ENCODE results near the gene CIB4. TPM values are rescaled to one million over a fixed set of nuclear protein-coding genes. Genes with fewer than 3 reads are reported as not detected.

CIB4 gene
- total RNA-seq, 4 donors from 2014 or later = 0.45 to 0.94 TPM; not detected in 2

GRCh38 chr2:26573241-26573925 lies 67.8 kb downstream of the CIB4 start:
- no peak for DNase-seq
- Histone ChIP-seq H3K4me3 (replicated peaks in 1 of 3) (no peak overlapping the region), H3K36me3 (no peaks in the 10 kb centered on the region), H3K9me3 (no peaks in the 10 kb centered on the region), H3K4me1 (no peaks in the 10 kb centered on the region), H3K27me3 (no peaks in the 10 kb centered on the region), H3K27ac (no peak overlapping the region)
- WGBS, 2 donors = 86 to 94% methylated on average over 16 to 17 of the region's 17 CpGs
- no peak for TF ChIP-seq POLR2A (IDR thresholded peaks at IDR 0.05)
- TF ChIP-seq, protein P1, sequence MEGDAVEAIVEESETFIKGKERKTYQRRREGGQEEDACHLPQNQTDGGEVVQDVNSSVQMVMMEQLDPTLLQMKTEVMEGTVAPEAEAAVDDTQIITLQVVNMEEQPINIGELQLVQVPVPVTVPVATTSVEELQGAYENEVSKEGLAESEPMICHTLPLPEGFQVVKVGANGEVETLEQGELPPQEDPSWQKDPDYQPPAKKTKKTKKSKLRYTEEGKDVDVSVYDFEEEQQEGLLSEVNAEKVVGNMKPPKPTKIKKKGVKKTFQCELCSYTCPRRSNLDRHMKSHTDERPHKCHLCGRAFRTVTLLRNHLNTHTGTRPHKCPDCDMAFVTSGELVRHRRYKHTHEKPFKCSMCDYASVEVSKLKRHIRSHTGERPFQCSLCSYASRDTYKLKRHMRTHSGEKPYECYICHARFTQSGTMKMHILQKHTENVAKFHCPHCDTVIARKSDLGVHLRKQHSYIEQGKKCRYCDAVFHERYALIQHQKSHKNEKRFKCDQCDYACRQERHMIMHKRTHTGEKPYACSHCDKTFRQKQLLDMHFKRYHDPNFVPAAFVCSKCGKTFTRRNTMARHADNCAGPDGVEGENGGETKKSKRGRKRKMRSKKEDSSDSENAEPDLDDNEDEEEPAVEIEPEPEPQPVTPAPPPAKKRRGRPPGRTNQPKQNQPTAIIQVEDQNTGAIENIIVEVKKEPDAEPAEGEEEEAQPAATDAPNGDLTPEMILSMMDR (IDR thresholded peaks at IDR 0.05) = no peak
- intact Hi-C loops (cut with DNase I) = no loop called here

DNA sequence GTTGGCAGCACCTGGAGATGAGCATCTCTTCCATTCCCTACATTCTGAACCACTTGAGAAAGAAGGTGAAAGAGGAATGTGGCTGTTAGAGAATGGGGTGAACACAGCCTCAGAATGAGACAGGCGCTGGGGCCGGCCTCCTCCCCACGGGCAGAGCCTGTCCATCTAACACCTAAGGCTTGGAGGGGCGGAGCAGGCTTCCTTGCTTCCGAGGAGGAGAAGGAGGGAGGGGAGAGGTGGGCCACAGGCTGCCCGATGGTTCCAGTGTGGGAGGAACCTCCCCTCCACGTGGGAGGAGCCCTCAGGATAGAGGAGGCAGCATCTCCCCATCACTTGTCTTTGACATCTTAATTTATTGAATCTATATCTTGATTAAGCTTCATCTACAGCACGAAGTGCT lies 68.6 kb downstream of the CIB4 start:
- intact Hi-C loops (cut with DNase I) = no loop called here
- H3K27ac ChIP-seq = no peak overlapping the region
- no peak overlapping the region for H3K4me3 ChIP-seq (replicated peaks in 1 of 3)
- WGBS, 2 donors = 29 to 53% methylated on average over 8 of the region's 8 CpGs
- no peak for DNase-seq
- H3K27me3 ChIP-seq = no peaks in the 10 kb centered on the region
- no peaks in the 10 kb centered on the region for H3K4me1 ChIP-seq
- TF ChIP-seq, protein P1 (IDR thresholded peaks at IDR 0.05) = no peak
- no peak for TF ChIP-seq POLR2A (IDR thresholded peaks at IDR 0.05)
- H3K9me3 ChIP-seq = no peaks in the 10 kb centered on the region
- no peaks in the 10 kb centered on the region for H3K36me3 ChIP-seq

DNA sequence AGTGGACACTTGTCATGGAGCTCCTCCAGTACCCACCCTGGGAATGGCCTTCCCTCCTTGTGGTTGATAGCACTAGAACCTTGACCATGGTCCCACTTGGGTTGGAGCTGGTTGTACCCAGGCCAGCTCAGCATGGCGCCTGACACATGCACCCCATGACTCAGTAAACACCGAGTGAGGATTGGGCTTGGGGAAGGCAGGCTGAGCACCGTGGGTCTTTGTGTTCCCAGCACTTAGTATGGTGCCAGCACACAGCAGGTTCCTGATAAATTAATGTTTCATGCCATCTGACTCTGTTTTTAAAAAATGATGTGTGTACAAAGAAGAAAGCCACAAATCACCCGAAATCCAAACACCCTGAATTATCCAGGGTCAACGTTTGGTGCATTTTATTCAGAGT lies 69.8 kb downstream of the CIB4 start:
- H3K27me3 ChIP-seq = no peaks in the 10 kb centered on the region
- no peak overlapping the region for H3K4me3 ChIP-seq (replicated peaks in 1 of 3)
- no peak for TF ChIP-seq POLR2A (IDR thresholded peaks at IDR 0.05)
- TF ChIP-seq, protein P1 (IDR thresholded peaks at IDR 0.05) = no peak
- WGBS, 2 donors = 84 to 91% methylated on average over 5 of the region's 5 CpGs
- H3K9me3 ChIP-seq = no peaks in the 10 kb centered on the region
- no peak overlapping the region for H3K27ac ChIP-seq
- DNase-seq = no peak
- intact Hi-C loops (cut with DNase I) = no loop called here
- no peaks in the 10 kb centered on the region for H3K36me3 ChIP-seq
- no peaks in the 10 kb centered on the region for H3K4me1 ChIP-seq

GRCh38 chr2:26570083-26570430 lies 71.1 kb downstream of the CIB4 start:
- H3K4me1 ChIP-seq = no peaks in the 10 kb centered on the region
- no peak for TF ChIP-seq POLR2A (IDR thresholded peaks at IDR 0.05)
- TF ChIP-seq, protein P1 (IDR thresholded peaks at IDR 0.05) = no peak
- no peak overlapping the region for H3K4me3 ChIP-seq (replicated peaks in 1 of 3)
- H3K27me3 ChIP-seq = no peaks in the 10 kb centered on the region
- no peak for DNase-seq
- no peak overlapping the region for H3K27ac ChIP-seq
- H3K9me3 ChIP-seq = no peaks in the 10 kb centered on the region
- intact Hi-C loops (cut with DNase I) = no loop called here
- WGBS, 2 donors = 74 to 89% methylated on average over 8 of the region's 8 CpGs
- H3K36me3 ChIP-seq = no peaks in the 10 kb centered on the region

GRCh38 chr2:26569216-26570082 lies 71.7 kb downstream of the CIB4 start:
- Histone ChIP-seq H3K36me3 (no peaks in the 10 kb centered on the region), H3K4me3 (replicated peaks in 1 of 3) (no peak overlapping the region), H3K9me3 (no peaks in the 10 kb centered on the region), H3K27ac (no peak overlapping the region), H3K4me1 (no peaks in the 10 kb centered on the region), H3K27me3 (no peaks in the 10 kb centered on the region)
- no peak for DNase-seq
- 88 to 90% methylated on average over 12 of the region's 12 CpGs for WGBS, 2 donors
- intact Hi-C loops (cut with DNase I) = no loop called here
- TF ChIP-seq, protein P1 (IDR thresholded peaks at IDR 0.05) = no peak
- no peak for TF ChIP-seq POLR2A (IDR thresholded peaks at IDR 0.05)
